SIG-M5 (cell line): Measurements from ENCODE around the gene FAM221B.

ENCODE experiments used
- DNase-seq: peaks from one replicate; lab custom pipeline; 2025; lab: John Stamatoyannopoulos, UW

FAM221B gene

GRCh38 chr9:35845824-35846771 is 17.6 kb upstream of the FAM221B start:
- DNase-seq = no peak

- DNase-seq = peak; percentile 92
Observed at GRCh38 chr9:35844628-35845270, 16.2 kb upstream of the FAM221B start.

GRCh38 chr9:35842795-35843194 is 14.3 kb upstream of the FAM221B start:
- DNase-seq = no peak

GRCh38 chr9:35842020-35842745 is 13.7 kb upstream of the FAM221B start:
- DNase-seq = no peak

GRCh38 chr9:35841645-35841900 is 13.0 kb upstream of the FAM221B start:
- DNase-seq = no peak

- no peak for DNase-seq
Observed at GRCh38 chr9:35840881-35841644, 12.5 kb upstream of the FAM221B start.

- DNase-seq = no peak
Observed at GRCh38 chr9:35839926-35840325, 11.4 kb upstream of the FAM221B start.

GRCh38 chr9:35836595-35836994 is 8.1 kb upstream of the FAM221B start:
- DNase-seq = no peak

GRCh38 chr9:35835766-35836165 is 7.2 kb upstream of the FAM221B start:
- no peak for DNase-seq

GRCh38 chr9:35835216-35835632 is 6.7 kb upstream of the FAM221B start:
- no peak for DNase-seq

- no peak for DNase-seq
Observed at GRCh38 chr9:35834260-35835215, 6.0 kb upstream of the FAM221B start.

GRCh38 chr9:35832814-35833213 is 4.3 kb upstream of the FAM221B start:
- no peak for DNase-seq

GRCh38 chr9:35831040-35831439 is 2.5 kb upstream of the FAM221B start:
- DNase-seq = no peak

- no peak for DNase-seq
Observed at GRCh38 chr9:35829764-35830096, 1.2 kb upstream of the FAM221B start.

GRCh38 chr9:35829084-35829763 is 692 bp upstream of the FAM221B start, which contains the start of gene TMEM8B:
TSS of gene TMEM8B (plus strand) at chr9:35829228. CDS start at chr9:35829448, 220 bp downstream.
- DNase-seq = no peak

- no peak for DNase-seq
Observed at GRCh38 chr9:35827486-35827885, 1.0 kb downstream of the FAM221B start.

GRCh38 chr9:35826071-35826701 is 2.3 kb downstream of the FAM221B start:
- DNase-seq = no peak

- no peak for DNase-seq
Observed at GRCh38 chr9:35822926-35823325, 5.6 kb downstream of the FAM221B start.

- DNase-seq = no peak
Observed at GRCh38 chr9:35820076-35820475, 8.5 kb downstream of the FAM221B start.

- DNase-seq = no peak
Observed at GRCh38 chr9:35818341-35818740, 10.2 kb downstream of the FAM221B start.
